Neural cell (in vitro differentiated cells): ENCODE results near the gene ERVV-1. TPM values are rescaled to one million over a fixed set of nuclear protein-coding genes. Genes with fewer than 3 reads are reported as not detected.
"Not testable (repeated sequence)": the region's sequence is repeated elsewhere in the genome, so short reads cannot be mapped to it uniquely, and the experiment has no call there.

Source experiments
- H2AFZ ChIP-seq: fragments of 200-600, 300-800 bp; sonication (generic), shearing (Covaris generic); 2 replicates; pipeline ENCODE4 v1.6.0; 2014; ENCODE audit warnings: low read depth, mild to moderate bottlenecking, antibody characterized with exemption, low read length, moderate library complexity
- H3F3A ChIP-seq: fragments of 200-600 bp; shearing (Covaris generic); 2 replicates; pipeline ENCODE4 v1.6.1; 2016; ENCODE audit warnings: mild to moderate bottlenecking, moderate library complexity, mixed read lengths, antibody characterized with exemption, low read length; ENCODE audit not compliant: insufficient read depth, poor library complexity, severe bottlenecking
- H3K27ac ChIP-seq: fragments of 200-600, 300-800 bp; sonication (generic), shearing (Covaris generic); 2 replicates; pipeline ENCODE4 v1.5.1; 2014; ENCODE audit warnings: mild to moderate bottlenecking, low read length, moderate library complexity
- H3K27me3 ChIP-seq: fragments of 300-800, 200-600 bp; sonication (generic), shearing (Covaris generic); 2 replicates; pipeline ENCODE4 v1.6.0; 2014; ENCODE audit warnings: mild to moderate bottlenecking, low read depth, low read length, moderate library complexity; ENCODE audit not compliant: insufficient read depth
- H3K36me3 ChIP-seq: fragments of 300-800, 200-600 bp; sonication (generic), shearing (Covaris generic); 2 replicates; pipeline ENCODE4 v1.5.1; 2014; ENCODE audit warnings: mild to moderate bottlenecking, antibody characterized with exemption, low read length, moderate library complexity; ENCODE audit not compliant: insufficient read depth
- H3K4me2 ChIP-seq: fragments of 300-800, 200-600 bp; sonication (generic), shearing (Covaris generic); 2 replicates; pipeline ENCODE4 v1.6.0; 2014; ENCODE audit warnings: mild to moderate bottlenecking, low read length
- H3K4me3 ChIP-seq: fragments of 300-800, 200-600 bp; sonication (generic), shearing (Covaris generic); 2 replicates; pipeline ENCODE4 v1.5.1; 2014; ENCODE audit warnings: mild to moderate bottlenecking, low read length, moderate library complexity
- H3K79me2 ChIP-seq: fragments of 200-600 bp; shearing (Covaris generic); replicated peaks from 2 replicates; pipeline ENCODE4 v1.6.0; 2014; ENCODE audit warnings: mild to moderate bottlenecking, low read length, moderate library complexity; ENCODE audit not compliant: insufficient read depth
- H3K9ac ChIP-seq: fragments of 300-800, 200-600 bp; sonication (generic), shearing (Covaris generic); 2 replicates; pipeline ENCODE4 v1.6.1; 2016; ENCODE audit warnings: mild to moderate bottlenecking, low read length, mixed read lengths
- H3K9me2 ChIP-seq: fragments of 200-600 bp; shearing (Covaris generic); 2 replicates; pipeline ENCODE4 v1.6.1; 2016; ENCODE audit warnings: mild to moderate bottlenecking, low read length, mixed read lengths; ENCODE audit not compliant: insufficient read depth
- H3K9me3 ChIP-seq: fragments of 200-600, 300-800 bp; sonication (generic), shearing (Covaris generic); 2 replicates; pipeline ENCODE4 v1.6.1; 2016; ENCODE audit warnings: mild to moderate bottlenecking, mixed run types, low read length, moderate library complexity, mixed read lengths
- H4K20me1 ChIP-seq: fragments of 200-600 bp; shearing (Covaris generic); 2 replicates; pipeline ENCODE4 v1.6.1; 2016; ENCODE audit warnings: mild to moderate bottlenecking, mixed run types; ENCODE audit not compliant: insufficient read depth
- CTCF ChIP-seq: fragments of 450-650 bp; IDR thresholded peaks from 2 replicates; pipeline ENCODE4 v1.5.1; 2014; ENCODE audit warnings: antibody characterized with exemption, mild to moderate bottlenecking, moderate library complexity; ENCODE audit not compliant: poor library complexity, severe bottlenecking
- EP300 ChIP-seq: fragments of 450-650 bp; conservative IDR thresholded peaks from 2 replicates; pipeline ENCODE4 v1.6.1; 2014; ENCODE audit warnings: antibody characterized with exemption, mild to moderate bottlenecking, moderate library complexity; ENCODE audit not compliant: poor library complexity, severe bottlenecking
- EZH2 ChIP-seq: fragments of 200-600, 300-800 bp; shearing (Covaris generic), sonication (generic); IDR thresholded peaks from 2 replicates; pipeline ENCODE4 v1.6.1; 2014; ENCODE audit warnings: antibody characterized with exemption, low read length, borderline replicate concordance, mild to moderate bottlenecking; ENCODE audit not compliant: insufficient read depth, poor library complexity, severe bottlenecking
- MXI1 ChIP-seq: fragments of 450-650 bp; conservative IDR thresholded peaks from 2 replicates; pipeline ENCODE4 v1.6.1; 2014; ENCODE audit warnings: antibody characterized with exemption, mild to moderate bottlenecking; ENCODE audit not compliant: poor library complexity, severe bottlenecking
- POLR2AphosphoS5 ChIP-seq: IDR thresholded peaks from 2 replicates; pipeline ENCODE4 v1.6.1; 2012
- RAD21 ChIP-seq: fragments of 450-650 bp; conservative IDR thresholded peaks from 2 replicates; pipeline ENCODE4 v1.6.1; 2014; ENCODE audit warnings: antibody characterized with exemption, mild to moderate bottlenecking, moderate library complexity
- REST ChIP-seq: IDR thresholded peaks from 2 replicates; pipeline ENCODE4 v1.6.1; 2012; ENCODE audit warnings: borderline replicate concordance
- SMC3 ChIP-seq: fragments of 450-650 bp; conservative IDR thresholded peaks from 2 replicates; pipeline ENCODE4 v1.6.1; 2014; ENCODE audit warnings: antibody characterized with exemption, mild to moderate bottlenecking, moderate library complexity; ENCODE audit not compliant: poor library complexity
- TAF1 ChIP-seq: IDR thresholded peaks from 2 replicates; pipeline ENCODE4 v1.6.1; 2012; ENCODE audit warnings: low read depth
- polyA plus RNA-seq: library from polyadenylated mRNA; depleted of rRNA; stranded (reverse); fragments of >200 nt; gene quantifications from 2 replicates; pipeline ENCODE4 v1.2.3, GENCODE V29; 2014

Gene ERVV-1
- polyA plus RNA-seq, 1 donor from 2014 or later: not detected

- H3K9ac ChIP-seq: no peak overlapping the region
- no peaks in the 10 kb centered on the region for H3K9me3 ChIP-seq
- no peak overlapping the region for H3K4me2 ChIP-seq
- no peak overlapping the region for H2AFZ ChIP-seq
- H3K36me3 ChIP-seq: no peaks in the 10 kb centered on the region
- H3K27me3 ChIP-seq: no peaks in the 10 kb centered on the region
- H3K79me2 ChIP-seq: no peaks in the 10 kb centered on the region
- no peaks in the 10 kb centered on the region for H3K9me2 ChIP-seq
- H4K20me1 ChIP-seq: no peaks in the 10 kb centered on the region
- no peak overlapping the region for H3K4me3 ChIP-seq
- no peak overlapping the region for H3K27ac ChIP-seq
- no peaks in the 10 kb centered on the region for H3F3A ChIP-seq
- TF ChIP-seq SMC3 (no peak), RAD21 (no peak), POLR2AphosphoS5 (no peak), EP300 (no peak), EZH2 (no peak), TAF1 (no peak), REST (no peak)
Observed at GRCh38 chr19:53019684-53020083, 6.0 kb downstream of the ERVV-1 start.

- H4K20me1 ChIP-seq, H3F3A ChIP-seq, H3K4me3 ChIP-seq, H3K9me2 ChIP-seq, H3K79me2 ChIP-seq, H3K9me3 ChIP-seq, H2AFZ ChIP-seq, H3K27me3 ChIP-seq, H3K4me2 ChIP-seq, H3K36me3 ChIP-seq, H3K9ac ChIP-seq, H3K27ac ChIP-seq: not testable (repeated sequence)
Observed at GRCh38 chr19:53028306-53028705, 14.6 kb downstream of the ERVV-1 start.

- Histone ChIP-seq H3K79me2 (no peaks in the 10 kb centered on the region), H2AFZ (no peak overlapping the region), H3K36me3 (no peaks in the 10 kb centered on the region), H3K9me3 (no peaks in the 10 kb centered on the region), H3K4me3 (no peak overlapping the region), H3K4me2 (no peak overlapping the region), H3K27me3 (no peaks in the 10 kb centered on the region), H3K27ac (no peak overlapping the region), H3K9ac (no peak overlapping the region), H3K9me2 (no peaks in the 10 kb centered on the region), H4K20me1 (no peaks in the 10 kb centered on the region), H3F3A (no peaks in the 10 kb centered on the region)
- TF ChIP-seq MXI1 (no peak), EZH2 (no peak), RAD21 (no peak), TAF1 (no peak), POLR2AphosphoS5 (no peak), REST (no peak), EP300 (no peak), CTCF (no peak), SMC3 (no peak)
Observed at GRCh38 chr19:53034054-53034453, 20.3 kb downstream of the ERVV-1 start.
